Liver (tissue), 9 donors: ENCODE results near the gene TMEM135. TPM values are rescaled to one million over a fixed set of nuclear protein-coding genes. Genes with fewer than 3 reads are reported as not detected.

Experiments
- DNase-seq: peaks from one replicate; pipeline ENCODE4 v3.0.0-alpha.2; 2017; ENCODE audit warnings: low spot score
- H3K27ac ChIP-seq, 2 donors: one replicate each; pipeline ENCODE4 v1.7.0; 2013; ENCODE audit warnings: inconsistent platforms in 2 of 2, low read length in 2 of 2, control low read depth in 1 of 2, low read depth in 1 of 2, mild to moderate bottlenecking in 1 of 2
- H3K27me3 ChIP-seq, 4 donors: one replicate each; pipeline versions ENCODE4 v1.6.1 to v1.7.0; 2013; ENCODE audit warnings: low read length in 3 of 4, inconsistent platforms in 1 of 4, mild to moderate bottlenecking in 1 of 4, moderate library complexity in 1 of 4; ENCODE audit not compliant: control insufficient read depth in 4 of 4, insufficient read depth in 4 of 4
- H3K36me3 ChIP-seq, 4 donors: one replicate each; pipeline versions ENCODE4 v1.6.1 to v1.7.0; 2013; ENCODE audit warnings: low read length in 3 of 4, mild to moderate bottlenecking in 3 of 4, low read depth in 1 of 4, moderate library complexity in 1 of 4; ENCODE audit not compliant: control insufficient read depth in 4 of 4, insufficient read depth in 3 of 4
- H3K4me1 ChIP-seq, 4 donors: one replicate each; pipeline versions ENCODE4 v1.6.1 to v1.7.0; 2013; ENCODE audit warnings: low read length in 3 of 4, mild to moderate bottlenecking in 3 of 4, moderate library complexity in 1 of 4; ENCODE audit not compliant: control insufficient read depth in 4 of 4, insufficient read depth in 4 of 4
- H3K4me3 ChIP-seq, 3 donors: one replicate each; pipeline versions ENCODE4 v1.6.1 to v1.7.0; 2013; ENCODE audit warnings: low read length in 3 of 3, control low read depth in 1 of 3, low read depth in 1 of 3, mild to moderate bottlenecking in 1 of 3
- H3K9ac ChIP-seq, 2 donors: one replicate each; pipeline ENCODE4 v1.7.0; 2013; ENCODE audit warnings: low read length in 2 of 2, mild to moderate bottlenecking in 2 of 2, moderate library complexity in 2 of 2, control low read depth in 1 of 2, low read depth in 1 of 2
- H3K9me3 ChIP-seq, 4 donors: one replicate each; pipeline versions ENCODE4 v1.6.1 to v1.7.0; 2013; ENCODE audit warnings: low read length in 3 of 4; ENCODE audit not compliant: control insufficient read depth in 4 of 4
- EGR1 ChIP-seq, 2 donors: IDR thresholded peaks; 2 replicates each; pipeline ENCODE4 v1.6.1; 2016 to 2018; ENCODE audit warnings: antibody characterized with exemption in 2 of 2, low read depth in 2 of 2
- FOXA1 ChIP-seq: IDR thresholded peaks from 2 replicates; pipeline ENCODE4 v1.6.1; 2016; ENCODE audit warnings: antibody characterized with exemption
- FOXA2 ChIP-seq: IDR thresholded peaks from 2 replicates; pipeline ENCODE4 v1.6.1; 2016; ENCODE audit warnings: antibody characterized with exemption
- GABPA ChIP-seq, 2 donors: IDR thresholded peaks in 1 of 2; conservative IDR thresholded peaks in 1 of 2; 2 replicates each; pipeline ENCODE4 v1.6.1; 2016; ENCODE audit warnings: antibody characterized with exemption in 2 of 2, mild to moderate bottlenecking in 1 of 2, moderate library complexity in 1 of 2
- HNF4A ChIP-seq, 2 donors: conservative IDR thresholded peaks; 2 replicates each; pipeline ENCODE4 v1.6.1; 2016; ENCODE audit warnings: antibody characterized with exemption in 2 of 2, mild to moderate bottlenecking in 2 of 2
- HNF4G ChIP-seq: IDR thresholded peaks from 2 replicates; pipeline ENCODE4 v1.6.1; 2016; ENCODE audit warnings: antibody characterized with exemption
- JUND ChIP-seq, 2 donors: IDR thresholded peaks; 2 replicates each; pipeline ENCODE4 v1.6.1; 2016; ENCODE audit warnings: antibody characterized with exemption in 2 of 2
- MAX ChIP-seq: IDR thresholded peaks from 2 replicates; pipeline ENCODE4 v1.6.1; 2016; ENCODE audit warnings: antibody characterized with exemption
- NR2F2 ChIP-seq: IDR thresholded peaks from 2 replicates; pipeline ENCODE4 v1.6.1; 2016; ENCODE audit warnings: antibody characterized with exemption
- RAD21 ChIP-seq, 2 donors: IDR thresholded peaks; 2 replicates each; pipeline ENCODE4 v1.6.1; 2016; ENCODE audit warnings: antibody characterized with exemption in 2 of 2, mild to moderate bottlenecking in 2 of 2
- RXRA ChIP-seq, 2 donors: IDR thresholded peaks; 2 replicates each; pipeline ENCODE4 v1.6.1; 2017 to 2018; ENCODE audit warnings: antibody characterized with exemption in 2 of 2, mild to moderate bottlenecking in 1 of 2
- SP1 ChIP-seq: IDR thresholded peaks from 2 replicates; pipeline ENCODE4 v1.6.1; 2018; ENCODE audit warnings: antibody characterized with exemption, mild to moderate bottlenecking
- TAF1 ChIP-seq: conservative IDR thresholded peaks from 2 replicates; pipeline ENCODE4 v1.6.1; 2016; ENCODE audit warnings: antibody characterized with exemption, mild to moderate bottlenecking
- YY1 ChIP-seq: IDR thresholded peaks from 2 replicates; pipeline ENCODE4 v1.6.1; 2016; ENCODE audit warnings: antibody characterized with exemption, mild to moderate bottlenecking
- ZBTB33 ChIP-seq: IDR thresholded peaks from 2 replicates; pipeline ENCODE4 v1.6.1; 2016; ENCODE audit warnings: antibody characterized with exemption
- WGBS: extraction: QIAGEN DNeasy Blood & Tissue Kit; methylation state at CpG from one replicate; pipeline ENCODE4 v1.1.7; 2013; 5-methylcytosine and 5-hydroxymethylcytosine counted together
- polyA plus RNA-seq, 2 donors: library from polyadenylated mRNA; stranded (reverse) in 1 of 2; unstranded in 1 of 2; fragments of 200-250 nt in 1 of 2; fragments of >200 nt in 1 of 2; fragmentation: Nextera tagmentation in 1 of 2; extraction: Ambion mirVana in 1 of 2; gene quantifications; one replicate each; pipeline versions ENCODE4 v1.2.1 to v1.2.3, GENCODE V29; 2013 to 2015
- total RNA-seq, 2 donors: library from RNA; depleted of rRNA; stranded (reverse); fragments of >200 nt; gene quantifications; one replicate each; pipeline ENCODE4 v1.2.3, GENCODE V29; 2014
- TF ChIP-seq, protein P1 (sequence below): fragments of 150-350 bp; IDR thresholded peaks from 2 replicates; pipeline ENCODE4 v1.5.1; 2017; ENCODE audit warnings: improper control_type of control experiment, low read depth, low read length; ENCODE audit not compliant: missing input control
- TF ChIP-seq, protein P2 (sequence below): IDR thresholded peaks from 2 replicates; pipeline ENCODE4 v1.6.1; 2016; ENCODE audit warnings: antibody characterized with exemption
- TF ChIP-seq, protein P3 (sequence below): IDR thresholded peaks from 2 replicates; pipeline ENCODE4 v1.6.1; 2016; ENCODE audit warnings: antibody characterized with exemption, mild to moderate bottlenecking
- donor health status: healthy.
- donor health status: healthy.
- donor health status: healthy.
- donor health status: healthy.
- donor health status: healthy.

The TMEM135 gene
- total and polyA plus RNA-seq, 4 donors: 10.0 to 38.9 (median 23.5) TPM

DNA sequence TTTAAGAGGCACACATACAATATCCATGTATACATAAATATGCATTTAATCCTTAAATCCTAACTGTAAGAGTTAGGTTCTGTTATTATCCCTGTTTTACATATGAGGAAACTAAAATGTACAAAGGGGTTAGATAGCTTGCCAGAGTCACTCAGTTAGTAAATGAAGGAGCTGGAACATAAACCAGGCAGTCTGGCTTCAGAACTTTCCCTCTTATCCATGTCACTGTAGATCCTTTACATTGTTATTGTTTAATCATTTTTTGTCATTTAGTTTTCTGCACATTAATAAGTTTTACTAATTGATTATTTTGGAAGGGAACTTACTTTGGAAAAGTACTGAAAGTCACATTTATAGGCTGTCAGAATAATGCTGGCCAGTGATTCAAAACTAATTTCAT, 282.4 kb downstream of the TMEM135 start:
- Histone ChIP-seq H3K4me1 (no peaks in the 10 kb centered on the region), H3K9me3 (no peaks in the 10 kb centered on the region), H3K27me3 (no peaks in the 10 kb centered on the region), H3K9ac (no peak overlapping the region), H3K4me3 (no peak overlapping the region), H3K36me3 (peaks cover 0 to 12% (median 6%) of the 10 kb centered on the region in 4 donors), H3K27ac (no peak overlapping the region)
- no peak for DNase-seq
- TF ChIP-seq MAX (no peak), RXRA (IDR thresholded peaks at IDR 0.05) (no peak), FOXA1 (no peak), ZBTB33 (no peak), SP1 (no peak), HNF4G (no peak), FOXA2 (no peak), TAF1 (no peak), NR2F2 (no peak), EGR1 (IDR thresholded peaks at IDR 0.05; ENCODE audit: low read depth in 2 of 2) (no peak), HNF4A (conservative IDR thresholded peaks at IDR 0.05) (no peak), JUND (IDR thresholded peaks at IDR 0.05) (no peak), RAD21 (IDR thresholded peaks at IDR 0.05) (no peak), YY1 (no peak)
- TF ChIP-seq, protein P1, sequence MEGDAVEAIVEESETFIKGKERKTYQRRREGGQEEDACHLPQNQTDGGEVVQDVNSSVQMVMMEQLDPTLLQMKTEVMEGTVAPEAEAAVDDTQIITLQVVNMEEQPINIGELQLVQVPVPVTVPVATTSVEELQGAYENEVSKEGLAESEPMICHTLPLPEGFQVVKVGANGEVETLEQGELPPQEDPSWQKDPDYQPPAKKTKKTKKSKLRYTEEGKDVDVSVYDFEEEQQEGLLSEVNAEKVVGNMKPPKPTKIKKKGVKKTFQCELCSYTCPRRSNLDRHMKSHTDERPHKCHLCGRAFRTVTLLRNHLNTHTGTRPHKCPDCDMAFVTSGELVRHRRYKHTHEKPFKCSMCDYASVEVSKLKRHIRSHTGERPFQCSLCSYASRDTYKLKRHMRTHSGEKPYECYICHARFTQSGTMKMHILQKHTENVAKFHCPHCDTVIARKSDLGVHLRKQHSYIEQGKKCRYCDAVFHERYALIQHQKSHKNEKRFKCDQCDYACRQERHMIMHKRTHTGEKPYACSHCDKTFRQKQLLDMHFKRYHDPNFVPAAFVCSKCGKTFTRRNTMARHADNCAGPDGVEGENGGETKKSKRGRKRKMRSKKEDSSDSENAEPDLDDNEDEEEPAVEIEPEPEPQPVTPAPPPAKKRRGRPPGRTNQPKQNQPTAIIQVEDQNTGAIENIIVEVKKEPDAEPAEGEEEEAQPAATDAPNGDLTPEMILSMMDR: no peak
- TF ChIP-seq, protein P2, sequence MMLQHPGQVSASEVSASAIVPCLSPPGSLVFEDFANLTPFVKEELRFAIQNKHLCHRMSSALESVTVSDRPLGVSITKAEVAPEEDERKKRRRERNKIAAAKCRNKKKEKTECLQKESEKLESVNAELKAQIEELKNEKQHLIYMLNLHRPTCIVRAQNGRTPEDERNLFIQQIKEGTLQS: no peak
- TF ChIP-seq, protein P3, sequence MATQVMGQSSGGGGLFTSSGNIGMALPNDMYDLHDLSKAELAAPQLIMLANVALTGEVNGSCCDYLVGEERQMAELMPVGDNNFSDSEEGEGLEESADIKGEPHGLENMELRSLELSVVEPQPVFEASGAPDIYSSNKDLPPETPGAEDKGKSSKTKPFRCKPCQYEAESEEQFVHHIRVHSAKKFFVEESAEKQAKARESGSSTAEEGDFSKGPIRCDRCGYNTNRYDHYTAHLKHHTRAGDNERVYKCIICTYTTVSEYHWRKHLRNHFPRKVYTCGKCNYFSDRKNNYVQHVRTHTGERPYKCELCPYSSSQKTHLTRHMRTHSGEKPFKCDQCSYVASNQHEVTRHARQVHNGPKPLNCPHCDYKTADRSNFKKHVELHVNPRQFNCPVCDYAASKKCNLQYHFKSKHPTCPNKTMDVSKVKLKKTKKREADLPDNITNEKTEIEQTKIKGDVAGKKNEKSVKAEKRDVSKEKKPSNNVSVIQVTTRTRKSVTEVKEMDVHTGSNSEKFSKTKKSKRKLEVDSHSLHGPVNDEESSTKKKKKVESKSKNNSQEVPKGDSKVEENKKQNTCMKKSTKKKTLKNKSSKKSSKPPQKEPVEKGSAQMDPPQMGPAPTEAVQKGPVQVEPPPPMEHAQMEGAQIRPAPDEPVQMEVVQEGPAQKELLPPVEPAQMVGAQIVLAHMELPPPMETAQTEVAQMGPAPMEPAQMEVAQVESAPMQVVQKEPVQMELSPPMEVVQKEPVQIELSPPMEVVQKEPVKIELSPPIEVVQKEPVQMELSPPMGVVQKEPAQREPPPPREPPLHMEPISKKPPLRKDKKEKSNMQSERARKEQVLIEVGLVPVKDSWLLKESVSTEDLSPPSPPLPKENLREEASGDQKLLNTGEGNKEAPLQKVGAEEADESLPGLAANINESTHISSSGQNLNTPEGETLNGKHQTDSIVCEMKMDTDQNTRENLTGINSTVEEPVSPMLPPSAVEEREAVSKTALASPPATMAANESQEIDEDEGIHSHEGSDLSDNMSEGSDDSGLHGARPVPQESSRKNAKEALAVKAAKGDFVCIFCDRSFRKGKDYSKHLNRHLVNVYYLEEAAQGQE: no peak

DNA sequence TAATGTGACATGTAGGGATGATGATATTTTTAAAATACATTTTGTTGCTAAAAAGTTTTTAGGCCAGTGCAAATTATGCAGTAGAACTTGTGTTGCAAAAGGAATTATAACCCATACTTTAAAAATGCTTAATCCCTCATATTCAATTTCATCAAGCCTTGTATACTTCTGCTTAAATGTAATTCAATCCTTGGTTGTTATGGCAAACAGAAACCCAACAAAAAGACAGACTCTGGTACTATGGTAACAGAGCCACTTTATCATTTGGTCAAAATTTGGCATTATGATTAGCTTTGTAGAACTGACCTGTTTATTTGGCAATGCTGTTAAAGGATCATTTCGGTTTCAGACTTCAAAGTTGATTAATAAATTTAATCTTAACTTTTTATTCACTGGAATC, 284.8 kb downstream of the TMEM135 start:
- no peak overlapping the region for H3K9ac ChIP-seq
- no peak for DNase-seq
- 87% methylated on average over 1 of the region's 1 CpG for WGBS
- H3K27ac ChIP-seq: no peak overlapping the region
- no peaks in the 10 kb centered on the region for H3K4me1 ChIP-seq
- H3K27me3 ChIP-seq: no peaks in the 10 kb centered on the region
- H3K36me3 ChIP-seq: peaks cover 0 to 12% (median 6%) of the 10 kb centered on the region in 4 donors
- H3K4me3 ChIP-seq: no peak overlapping the region
- H3K9me3 ChIP-seq: no peaks in the 10 kb centered on the region
- TF ChIP-seq, protein P3: no peak
- TF ChIP-seq HNF4A (conservative IDR thresholded peaks at IDR 0.05): no peak
- no peak for TF ChIP-seq FOXA2
- TF ChIP-seq JUND (IDR thresholded peaks at IDR 0.05): no peak
- no peak for TF ChIP-seq YY1
- no peak for TF ChIP-seq GABPA (IDR thresholded peaks at IDR 0.05 in 1 of 2, conservative IDR thresholded peaks at IDR 0.05 in 1 of 2)
- no peak for TF ChIP-seq FOXA1
- TF ChIP-seq NR2F2: no peak
- no peak for TF ChIP-seq EGR1 (IDR thresholded peaks at IDR 0.05; ENCODE audit: low read depth in 2 of 2)
- TF ChIP-seq, protein P2: no peak
- no peak for TF ChIP-seq HNF4G
- TF ChIP-seq, protein P1: no peak
- TF ChIP-seq TAF1: no peak
